ENCODE measurements around the gene BTG1. TPM values are rescaled to one million over a fixed set of nuclear protein-coding genes. Genes with fewer than 3 reads are reported as not detected.
A peak's percentile ranks its signal among the peaks of the same experiment; 100 is the strongest.

Gene BTG1
- total and polyA plus RNA-seq, 8 donors, result 29.0 to 183 (median 127) TPM

DNA sequence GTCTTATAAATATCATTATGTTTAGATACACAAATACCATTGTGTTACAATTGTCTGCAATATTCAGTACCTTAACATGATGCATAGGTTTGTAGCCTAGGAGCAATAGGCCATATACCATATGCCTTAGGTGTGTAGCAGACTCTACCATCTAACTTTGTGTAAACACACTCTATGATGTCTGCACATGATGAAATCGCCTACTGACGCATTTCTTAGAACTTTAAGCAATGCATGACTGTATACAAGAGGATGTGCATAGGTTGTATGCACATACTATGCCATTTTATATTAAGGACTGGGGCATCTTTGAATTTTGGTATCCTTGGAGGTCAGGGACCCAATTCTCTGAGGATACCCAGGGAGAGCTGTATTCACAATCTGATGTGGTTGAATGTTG, 10.1 kb upstream of the BTG1 start:
- H3K36me3 ChIP-seq, result no peaks in the 10 kb centered on the region
- WGBS, 2 donors, result 93 to 94% methylated on average over 2 of the region's 2 CpGs
- FAIRE-seq (no peak), DNase-seq (no peak), ATAC-seq (no peak)
- no peaks in the 10 kb centered on the region for H3K4me1 ChIP-seq
- H3K9me3 ChIP-seq, result no peaks in the 10 kb centered on the region
- intact Hi-C loops (cut with DNase I), result loop anchor here in 1 of 3 donors (10.0 kb wide), 1 partner anchor 419 kb away; no protein-coding TSS in a partner anchor
- H3K27me3 ChIP-seq, result no peaks in the 10 kb centered on the region
- H3K4me3 ChIP-seq, result no peak overlapping the region
- no peak overlapping the region for H3K27ac ChIP-seq
- TF ChIP-seq, protein P1, sequence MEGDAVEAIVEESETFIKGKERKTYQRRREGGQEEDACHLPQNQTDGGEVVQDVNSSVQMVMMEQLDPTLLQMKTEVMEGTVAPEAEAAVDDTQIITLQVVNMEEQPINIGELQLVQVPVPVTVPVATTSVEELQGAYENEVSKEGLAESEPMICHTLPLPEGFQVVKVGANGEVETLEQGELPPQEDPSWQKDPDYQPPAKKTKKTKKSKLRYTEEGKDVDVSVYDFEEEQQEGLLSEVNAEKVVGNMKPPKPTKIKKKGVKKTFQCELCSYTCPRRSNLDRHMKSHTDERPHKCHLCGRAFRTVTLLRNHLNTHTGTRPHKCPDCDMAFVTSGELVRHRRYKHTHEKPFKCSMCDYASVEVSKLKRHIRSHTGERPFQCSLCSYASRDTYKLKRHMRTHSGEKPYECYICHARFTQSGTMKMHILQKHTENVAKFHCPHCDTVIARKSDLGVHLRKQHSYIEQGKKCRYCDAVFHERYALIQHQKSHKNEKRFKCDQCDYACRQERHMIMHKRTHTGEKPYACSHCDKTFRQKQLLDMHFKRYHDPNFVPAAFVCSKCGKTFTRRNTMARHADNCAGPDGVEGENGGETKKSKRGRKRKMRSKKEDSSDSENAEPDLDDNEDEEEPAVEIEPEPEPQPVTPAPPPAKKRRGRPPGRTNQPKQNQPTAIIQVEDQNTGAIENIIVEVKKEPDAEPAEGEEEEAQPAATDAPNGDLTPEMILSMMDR (IDR thresholded peaks at IDR 0.05), result no peak

DNA sequence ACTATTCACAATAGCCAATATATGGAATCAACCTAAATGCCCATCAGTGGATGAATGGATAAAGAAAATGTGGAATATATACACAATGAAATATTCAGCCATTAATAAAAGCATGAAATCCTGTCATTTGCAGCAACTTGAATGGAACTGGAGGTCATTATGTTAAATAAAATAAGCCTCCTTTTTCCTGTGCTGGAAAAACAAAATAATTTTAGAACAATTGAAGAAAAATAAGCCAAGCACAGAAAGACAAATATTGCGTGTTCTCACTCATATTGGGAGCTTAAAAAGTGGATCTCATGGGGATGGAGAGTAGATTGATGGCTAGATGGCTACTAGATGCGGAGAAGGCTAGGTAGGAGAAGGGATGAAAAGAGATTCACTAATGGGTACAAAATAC, 6.3 kb upstream of the BTG1 start:
- Histone ChIP-seq H3K27ac (no peak overlapping the region), H3K9me3 (no peaks in the 10 kb centered on the region), H3K4me1 (no peaks in the 10 kb centered on the region), H3K36me3 (no peaks in the 10 kb centered on the region), H3K27me3 (no peaks in the 10 kb centered on the region), H3K4me3 (no peak overlapping the region)
- TF ChIP-seq, protein P1 (IDR thresholded peaks at IDR 0.05), result no peak
- DNase-seq (no peak), ATAC-seq (no peak), FAIRE-seq (no peak)
- 91 to 94% methylated on average over 2 of the region's 2 CpGs for WGBS, 2 donors
- intact Hi-C loops (cut with DNase I), result loop anchor here in 1 of 3 donors (10.0 kb wide), 1 partner anchor 423 kb away; no protein-coding TSS in a partner anchor

DNA sequence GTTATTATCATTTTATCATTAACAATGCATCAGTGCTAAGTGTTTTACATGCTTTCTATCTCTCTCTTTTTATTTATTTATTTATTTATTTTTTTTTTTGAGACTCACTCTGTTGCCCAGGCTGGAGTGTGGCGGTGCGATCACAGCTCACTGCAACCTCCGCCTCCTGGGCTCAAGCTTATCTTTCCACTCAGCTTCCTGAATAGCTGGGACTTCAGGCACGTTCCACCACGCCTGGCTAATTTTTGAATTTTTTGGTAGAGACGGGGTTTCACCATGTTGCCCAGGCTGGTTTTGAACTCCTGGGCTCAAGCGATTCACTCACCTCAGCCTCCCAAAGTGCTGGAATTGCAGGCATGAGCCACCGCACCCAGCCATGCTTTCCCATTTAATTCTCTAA, 3.9 kb upstream of the BTG1 start:
- no peaks in the 10 kb centered on the region for H3K9me3 ChIP-seq
- H3K27me3 ChIP-seq, result no peaks in the 10 kb centered on the region
- TF ChIP-seq, protein P1 (IDR thresholded peaks at IDR 0.05), result no peak
- FAIRE-seq (no peak), ATAC-seq (no peak), DNase-seq (no peak)
- H3K4me1 ChIP-seq, result no peaks in the 10 kb centered on the region
- WGBS, 2 donors, result 95 to 98% methylated on average over 8 of the region's 8 CpGs
- no peak overlapping the region for H3K27ac ChIP-seq
- intact Hi-C loops (cut with DNase I), result no loop called here
- H3K36me3 ChIP-seq, result no peaks in the 10 kb centered on the region
- no peak overlapping the region for H3K4me3 ChIP-seq

DNA sequence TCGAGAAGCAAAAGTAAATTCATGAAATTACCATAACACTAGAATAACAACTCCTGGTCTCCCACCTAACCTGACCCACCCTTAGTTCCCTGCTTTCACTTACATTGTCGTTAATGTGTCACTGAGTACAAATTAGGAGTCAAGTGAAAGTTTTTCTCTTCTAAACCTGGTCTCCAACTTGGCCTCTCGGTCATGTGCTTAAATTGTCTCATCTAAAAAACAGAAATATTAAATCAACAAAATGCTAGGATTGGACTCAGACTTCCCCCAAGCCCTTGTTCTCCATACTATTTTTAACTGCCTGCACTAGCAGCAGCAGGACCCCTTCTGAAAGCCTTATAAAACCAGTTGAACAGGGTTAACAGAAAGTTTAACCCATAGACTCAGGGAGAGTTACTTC, 1.8 kb upstream of the BTG1 start:
- TF ChIP-seq, protein P1 (IDR thresholded peaks at IDR 0.05), result no peak
- FAIRE-seq (no peak), DNase-seq (no peak), ATAC-seq (no peak)
- no peaks in the 10 kb centered on the region for H3K4me1 ChIP-seq
- H3K4me3 ChIP-seq, result peak overlapping the region in 1 of 4 donors; percentile 100
- H3K27me3 ChIP-seq, result no peaks in the 10 kb centered on the region
- peak overlapping the region in 2 of 4 donors; percentile 92 to 95 for H3K27ac ChIP-seq
- WGBS, 2 donors, result 66 to 67% methylated on average over 3 of the region's 3 CpGs
- no peaks in the 10 kb centered on the region for H3K9me3 ChIP-seq
- intact Hi-C loops (cut with DNase I), result no loop called here
- peaks cover 0 to 13% (median 1%) of the 10 kb centered on the region in 3 donors for H3K36me3 ChIP-seq

DNA sequence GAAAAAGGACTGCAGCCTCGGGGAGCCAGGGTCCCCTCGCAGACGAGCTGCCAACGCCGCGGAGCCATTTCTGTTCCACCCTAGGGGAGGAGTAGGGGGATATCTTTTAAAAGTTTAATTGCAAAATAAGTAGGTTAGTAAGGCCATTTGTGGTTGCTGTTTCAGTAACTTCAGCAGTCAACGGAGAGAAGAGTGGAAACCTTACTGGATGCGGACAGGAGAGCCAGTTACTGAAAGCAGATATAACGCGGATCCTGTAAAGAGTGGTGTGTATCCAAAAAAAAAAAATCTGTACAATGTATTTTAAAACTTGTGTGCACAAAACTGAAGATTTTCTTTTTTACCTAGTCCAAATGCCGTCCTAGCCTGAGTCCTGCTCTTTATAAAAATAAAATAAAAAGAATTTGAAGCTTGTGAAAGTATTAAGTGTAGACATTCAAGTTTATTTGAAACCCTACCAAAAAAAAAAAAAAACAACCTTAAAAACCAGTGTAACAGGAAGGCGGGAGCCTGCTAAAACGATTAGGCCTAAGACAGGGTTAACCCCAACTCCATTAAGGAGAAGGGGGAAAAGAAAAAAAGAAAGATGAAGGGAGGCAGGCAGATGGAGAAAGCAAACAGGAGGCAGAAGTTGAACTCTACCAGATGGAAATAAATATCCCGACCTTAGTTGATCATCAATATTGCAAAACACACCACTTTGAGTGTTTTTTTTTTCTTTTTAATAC, 1.0 kb upstream of the BTG1 start:
- Histone ChIP-seq H3K27me3 (no peaks in the 10 kb centered on the region), H3K36me3 (peaks cover 0 to 17% (median 7%) of the 10 kb centered on the region in 3 donors), H3K27ac (peak overlapping the region; percentile 51 to 95 (median 85)), H3K4me3 (peak overlapping the region; percentile 32 to 100 (median 65)), H3K9me3 (no peaks in the 10 kb centered on the region), H3K4me1 (no peaks in the 10 kb centered on the region)
- TF ChIP-seq, protein P1 (IDR thresholded peaks at IDR 0.05), result no peak
- 11 to 14% methylated on average over 14 of the region's 14 CpGs for WGBS, 2 donors
- FAIRE-seq, result no peak
- no peak for ATAC-seq
- no peak for DNase-seq
- intact Hi-C loops (cut with DNase I), result no loop called here
